NCI-H2081 treated with DMSO at 0.1 percent for 48 hours (cell line): ENCODE results near the gene BNC2.

Experiments
- DNase-seq: peaks from one replicate; lab custom pipeline; 2025; lab: John Stamatoyannopoulos, UW

Gene BNC2

GRCh38 chr9:16709924-16710323, 160.5 kb downstream of the BNC2 start:
- DNase-seq, result no peak

- DNase-seq, result no peak
These were observed 161.6 kb downstream of the BNC2 start for GRCh38 chr9:16708656-16709435.

GRCh38 chr9:16705111-16705604, 165.3 kb downstream of the BNC2 start:
- DNase-seq, result no peak

- DNase-seq, result no peak
These were observed 166.1 kb downstream of the BNC2 start for GRCh38 chr9:16704116-16705110.

GRCh38 chr9:16701347-16701746, 169.1 kb downstream of the BNC2 start:
- no peak for DNase-seq

- no peak for DNase-seq
These were observed 176.9 kb downstream of the BNC2 start for GRCh38 chr9:16693616-16694015.

- no peak for DNase-seq
These were observed 179.8 kb downstream of the BNC2 start for GRCh38 chr9:16690628-16691027.

GRCh38 chr9:16690205-16690604, 180.3 kb downstream of the BNC2 start:
- DNase-seq, result no peak

- no peak for DNase-seq
These were observed 181.0 kb downstream of the BNC2 start for GRCh38 chr9:16689351-16689938.

GRCh38 chr9:16688814-16689213, 181.7 kb downstream of the BNC2 start:
- DNase-seq, result no peak

GRCh38 chr9:16687678-16688369, 182.6 kb downstream of the BNC2 start:
- DNase-seq, result no peak

GRCh38 chr9:16683326-16683725, 187.1 kb downstream of the BNC2 start:
- no peak for DNase-seq

GRCh38 chr9:16682273-16682672, 188.2 kb downstream of the BNC2 start:
- DNase-seq, result no peak

GRCh38 chr9:16681652-16681987, 188.8 kb downstream of the BNC2 start:
- no peak for DNase-seq

GRCh38 chr9:16680975-16681651, 189.4 kb downstream of the BNC2 start:
- no peak for DNase-seq

GRCh38 chr9:16680541-16680940, 189.9 kb downstream of the BNC2 start:
- no peak for DNase-seq

- DNase-seq, result no peak
These were observed 191.1 kb downstream of the BNC2 start for GRCh38 chr9:16679327-16679821.

GRCh38 chr9:16676519-16676918, 194.0 kb downstream of the BNC2 start:
- no peak for DNase-seq

GRCh38 chr9:16675131-16675530, 195.3 kb downstream of the BNC2 start:
- no peak for DNase-seq

GRCh38 chr9:16673171-16673570, 197.3 kb downstream of the BNC2 start:
- no peak for DNase-seq

GRCh38 chr9:16672501-16672900, 198.0 kb downstream of the BNC2 start:
- DNase-seq, result no peak
